OCI-LY1 (cell line): Measurements from ENCODE around the gene PHC3.

Source experiments
- H2AFZ ChIP-seq: fragments of 200-600 bp; sonication (generic), shearing (Covaris generic); 2 replicates; pipeline ENCODE4 v1.6.0; 2014; ENCODE audit warnings: antibody characterized with exemption, mild to moderate bottlenecking, low read length
- H3F3A ChIP-seq: fragments of 200-600 bp; sonication (generic), shearing (Covaris generic); 2 replicates; pipeline ENCODE4 v1.6.0; 2014; ENCODE audit warnings: mild to moderate bottlenecking, antibody characterized with exemption, low read length, moderate library complexity; ENCODE audit not compliant: insufficient read depth
- H3K27ac ChIP-seq: fragments of 200-600 bp; sonication (generic); 2 replicates; pipeline ENCODE4 v1.5.1; 2014; ENCODE audit warnings: low read length, mixed run types, mild to moderate bottlenecking, low read depth; ENCODE audit not compliant: poor library complexity, severe bottlenecking
- H3K27me3 ChIP-seq: fragments of 200-600 bp; sonication (generic); 2 replicates; pipeline ENCODE4 v1.6.0; 2014; ENCODE audit warnings: antibody characterized with exemption, mild to moderate bottlenecking, low read length, moderate library complexity; ENCODE audit not compliant: insufficient read depth
- H3K36me3 ChIP-seq: fragments of 200-600 bp; sonication (generic); 2 replicates; pipeline ENCODE4 v1.6.1; 2014; ENCODE audit warnings: mild to moderate bottlenecking, antibody characterized with exemption, low read length, moderate library complexity, mixed read lengths; ENCODE audit not compliant: insufficient read depth
- H3K4me1 ChIP-seq: fragments of 200-600 bp; sonication (generic); 2 replicates; pipeline ENCODE4 v1.5.1; 2014; ENCODE audit warnings: mild to moderate bottlenecking, low read length, moderate library complexity; ENCODE audit not compliant: insufficient read depth, severe bottlenecking
- H3K4me2 ChIP-seq: fragments of 200-600 bp; sonication (generic), shearing (Covaris generic); 2 replicates; pipeline ENCODE4 v1.6.1; 2014; ENCODE audit warnings: low read length
- H3K4me3 ChIP-seq: fragments of 200-600 bp; sonication (generic); 2 replicates; pipeline ENCODE4 v1.5.1; 2014; ENCODE audit warnings: low read length, low read depth, mild to moderate bottlenecking, mixed read lengths; ENCODE audit not compliant: poor library complexity, severe bottlenecking
- H3K79me2 ChIP-seq: fragments of 200-600 bp; shearing (Covaris generic); 2 replicates; pipeline ENCODE4 v1.6.1; 2016; ENCODE audit warnings: mixed run types, low read length, mixed read lengths; ENCODE audit not compliant: insufficient read depth
- H3K9ac ChIP-seq: fragments of 200-600 bp; sonication (generic), shearing (Covaris generic); 2 replicates; pipeline ENCODE4 v1.6.1; 2014; ENCODE audit warnings: mild to moderate bottlenecking, low read length, mixed read lengths
- H3K9me2 ChIP-seq: fragments of 200-600 bp; sonication (generic), shearing (Covaris generic); 2 replicates; pipeline ENCODE4 v1.6.1; 2014; ENCODE audit warnings: low read depth, mild to moderate bottlenecking, low read length, mixed read lengths
- H3K9me3 ChIP-seq: fragments of 200-600 bp; shearing (Covaris generic); 2 replicates; pipeline ENCODE4 v1.6.1; 2014; ENCODE audit warnings: low read length, mixed read lengths
- H4K20me1 ChIP-seq: fragments of 200-600 bp; sonication (generic), shearing (Covaris generic); 2 replicates; pipeline ENCODE4 v1.6.0; 2016; ENCODE audit warnings: mild to moderate bottlenecking, low read length; ENCODE audit not compliant: insufficient read depth
- CTCF ChIP-seq: fragments of 200-600 bp; sonication (generic), shearing (Covaris generic); IDR thresholded peaks from 2 replicates; pipeline ENCODE4 v1.5.1; 2017; ENCODE audit warnings: mild to moderate bottlenecking, antibody characterized with exemption, low read length, moderate library complexity, mixed read lengths
- EZH2 ChIP-seq: fragments of 200-600 bp; sonication (generic), shearing (Covaris generic); IDR thresholded peaks from 2 replicates; pipeline ENCODE4 v1.8.0; 2017; ENCODE audit warnings: borderline replicate concordance, mixed run types, mild to moderate bottlenecking, antibody characterized with exemption, low read length, moderate library complexity, mixed read lengths

PHC3 gene

GRCh38 chr3:170142373-170142772 lies 39.2 kb downstream of the PHC3 start:
- no peaks in the 10 kb centered on the region for H3F3A ChIP-seq
- no peak overlapping the region for H2AFZ ChIP-seq
- no peak overlapping the region for H3K4me2 ChIP-seq
- H3K27me3 ChIP-seq = no peaks in the 10 kb centered on the region
- H3K4me3 ChIP-seq = no peak overlapping the region
- H3K9me2 ChIP-seq = no peaks in the 10 kb centered on the region
- no peak overlapping the region for H3K27ac ChIP-seq
- no peak overlapping the region for H3K9ac ChIP-seq
- no peak for TF ChIP-seq EZH2
- TF ChIP-seq CTCF = no peak
- H3K79me2 ChIP-seq = peaks cover 14% of the 10 kb centered on the region; the same call in 1 of the 2 replicates
- H4K20me1 ChIP-seq = no peaks in the 10 kb centered on the region
- peaks cover 54% of the 10 kb centered on the region for H3K36me3 ChIP-seq
- H3K9me3 ChIP-seq = no peaks in the 10 kb centered on the region
- peaks cover 22% of the 10 kb centered on the region for H3K4me1 ChIP-seq

- H3K4me1 ChIP-seq = no peaks in the 10 kb centered on the region
- peaks cover 5% of the 10 kb centered on the region; the same call in 1 of the 2 replicates for H3K79me2 ChIP-seq
- H3K4me3 ChIP-seq = no peak overlapping the region
- no peaks in the 10 kb centered on the region for H3K9me2 ChIP-seq
- no peak for TF ChIP-seq EZH2
- no peak for TF ChIP-seq CTCF
- peaks cover 68% of the 10 kb centered on the region for H3K36me3 ChIP-seq
- no peak overlapping the region for H3K9ac ChIP-seq
- no peaks in the 10 kb centered on the region for H4K20me1 ChIP-seq
- no peak overlapping the region for H2AFZ ChIP-seq
- H3K27me3 ChIP-seq = no peaks in the 10 kb centered on the region
- H3K4me2 ChIP-seq = no peak overlapping the region
- H3K9me3 ChIP-seq = peaks cover 5% of the 10 kb centered on the region; the same call in 1 of the 2 replicates
- H3F3A ChIP-seq = peaks cover 7% of the 10 kb centered on the region; the same call in 1 of the 2 replicates
- peak overlapping the region; percentile 39 for H3K27ac ChIP-seq
Observed at GRCh38 chr3:170137986-170138385, 43.5 kb downstream of the PHC3 start.

DNA sequence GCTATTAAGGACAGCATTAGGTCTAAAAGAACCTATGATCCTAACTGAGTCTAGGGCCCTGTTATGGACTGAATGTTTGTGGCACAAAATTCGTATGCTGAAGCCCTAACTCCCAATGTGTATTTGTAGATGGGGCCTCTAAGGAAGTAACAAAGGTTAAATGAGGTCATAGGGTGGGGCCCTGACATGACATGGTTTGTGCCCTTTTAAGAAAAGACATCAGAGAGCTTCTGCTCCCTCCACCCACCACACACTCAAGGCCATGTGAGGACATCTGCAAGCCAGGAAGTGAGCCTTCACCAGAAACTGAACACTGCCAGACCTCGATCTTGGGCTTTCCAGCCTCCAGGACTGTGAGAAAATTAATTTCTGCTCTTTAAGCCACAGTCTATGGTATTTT lies 49.2 kb downstream of the PHC3 start:
- Histone ChIP-seq H3K9me3 (peaks cover 11% of the 10 kb centered on the region; the same call in 1 of the 2 replicates), H3K27ac (no peak overlapping the region), H4K20me1 (no peaks in the 10 kb centered on the region), H3K27me3 (no peaks in the 10 kb centered on the region), H3K4me1 (peaks cover 27% of the 10 kb centered on the region), H3K4me2 (no peak overlapping the region), H3K36me3 (peaks cover 93% of the 10 kb centered on the region), H3K9ac (no peak overlapping the region), H3K9me2 (no peaks in the 10 kb centered on the region), H3K4me3 (no peak overlapping the region), H3K79me2 (peaks cover 12% of the 10 kb centered on the region; the same call in 1 of the 2 replicates), H3F3A (peaks cover 19% of the 10 kb centered on the region), H2AFZ (no peak overlapping the region)
- no peak for TF ChIP-seq CTCF
- no peak for TF ChIP-seq EZH2
